Inflammatory macrophage treated with lipopolysaccharide for 1 hour (primary cell): ENCODE measurements around the gene CRIM1.
"Not testable (repeated sequence)": the region's sequence is repeated elsewhere in the genome, so short reads cannot be mapped to it uniquely, and the experiment has no call there.

Experiments used
- DNase-seq, 2 donors: peaks; one replicate each; pipeline ENCODE4 v3.0.0-alpha.2; 2020 to 2022

CRIM1 gene, protein sequence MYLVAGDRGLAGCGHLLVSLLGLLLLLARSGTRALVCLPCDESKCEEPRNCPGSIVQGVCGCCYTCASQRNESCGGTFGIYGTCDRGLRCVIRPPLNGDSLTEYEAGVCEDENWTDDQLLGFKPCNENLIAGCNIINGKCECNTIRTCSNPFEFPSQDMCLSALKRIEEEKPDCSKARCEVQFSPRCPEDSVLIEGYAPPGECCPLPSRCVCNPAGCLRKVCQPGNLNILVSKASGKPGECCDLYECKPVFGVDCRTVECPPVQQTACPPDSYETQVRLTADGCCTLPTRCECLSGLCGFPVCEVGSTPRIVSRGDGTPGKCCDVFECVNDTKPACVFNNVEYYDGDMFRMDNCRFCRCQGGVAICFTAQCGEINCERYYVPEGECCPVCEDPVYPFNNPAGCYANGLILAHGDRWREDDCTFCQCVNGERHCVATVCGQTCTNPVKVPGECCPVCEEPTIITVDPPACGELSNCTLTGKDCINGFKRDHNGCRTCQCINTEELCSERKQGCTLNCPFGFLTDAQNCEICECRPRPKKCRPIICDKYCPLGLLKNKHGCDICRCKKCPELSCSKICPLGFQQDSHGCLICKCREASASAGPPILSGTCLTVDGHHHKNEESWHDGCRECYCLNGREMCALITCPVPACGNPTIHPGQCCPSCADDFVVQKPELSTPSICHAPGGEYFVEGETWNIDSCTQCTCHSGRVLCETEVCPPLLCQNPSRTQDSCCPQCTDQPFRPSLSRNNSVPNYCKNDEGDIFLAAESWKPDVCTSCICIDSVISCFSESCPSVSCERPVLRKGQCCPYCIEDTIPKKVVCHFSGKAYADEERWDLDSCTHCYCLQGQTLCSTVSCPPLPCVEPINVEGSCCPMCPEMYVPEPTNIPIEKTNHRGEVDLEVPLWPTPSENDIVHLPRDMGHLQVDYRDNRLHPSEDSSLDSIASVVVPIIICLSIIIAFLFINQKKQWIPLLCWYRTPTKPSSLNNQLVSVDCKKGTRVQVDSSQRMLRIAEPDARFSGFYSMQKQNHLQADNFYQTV

DNA sequence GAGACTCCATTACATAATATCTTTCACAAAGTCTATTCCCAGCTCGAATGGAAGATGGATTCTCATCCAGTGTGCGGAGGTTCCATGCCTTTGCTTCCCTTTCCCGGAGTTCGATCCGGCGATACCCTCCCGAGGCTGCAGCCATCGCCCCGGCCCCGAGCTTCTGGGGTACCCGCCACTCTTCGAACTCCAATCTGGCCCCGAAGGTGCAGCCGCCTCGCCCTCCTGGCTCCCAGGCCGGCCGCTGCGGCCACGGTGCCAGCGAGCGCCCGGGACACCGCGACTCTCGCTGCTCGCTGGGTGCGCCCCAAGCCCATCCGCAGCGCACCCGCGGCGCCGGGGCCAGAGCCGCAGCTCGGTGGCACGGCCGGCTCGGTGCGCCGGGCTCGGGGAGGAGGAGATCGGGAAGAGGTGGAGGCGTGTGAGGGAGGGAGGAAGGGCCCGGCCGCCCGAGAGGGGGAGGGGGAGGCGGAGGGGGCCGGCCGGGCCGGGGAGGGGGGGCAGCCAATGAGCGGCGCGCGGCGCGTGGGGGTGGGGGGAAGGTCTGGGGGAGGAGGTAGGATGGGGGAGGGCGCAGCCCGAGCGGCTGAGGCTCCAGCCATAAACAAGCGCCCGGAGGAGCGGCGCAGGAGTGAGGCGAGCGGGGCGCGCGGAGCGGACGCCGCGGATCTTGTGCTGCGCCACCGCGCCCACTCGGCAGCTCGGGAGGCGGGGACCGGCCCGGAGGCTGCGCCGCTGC, at the start of gene CRIM1:
TSS of gene CRIM1 (plus strand) at position 628 of the 739 bp plus-strand sequence. CDS start 515 bp downstream, outside the sequence.
- DNase-seq, result peak; percentile 59 to 60

DNA sequence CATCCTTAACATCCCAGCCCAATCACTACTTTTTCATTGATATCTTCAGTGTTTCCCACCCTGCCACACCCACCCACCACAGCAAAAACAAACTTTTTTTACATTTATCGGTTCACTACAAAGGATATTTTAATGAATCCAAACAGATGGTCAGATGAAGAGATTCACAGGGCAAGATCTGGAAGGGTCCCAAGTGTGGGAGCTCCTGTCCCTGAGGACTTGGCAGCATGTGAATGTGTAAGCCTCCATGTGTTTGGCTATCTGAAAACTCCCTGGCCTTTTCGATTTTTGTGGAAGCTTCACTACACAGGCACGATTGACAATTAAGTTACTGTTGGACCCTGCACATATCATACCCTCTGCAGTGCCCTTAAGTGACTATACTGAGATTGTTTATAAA, 48.1 kb upstream of the CRIM1 start:
- no peak for DNase-seq

DNA sequence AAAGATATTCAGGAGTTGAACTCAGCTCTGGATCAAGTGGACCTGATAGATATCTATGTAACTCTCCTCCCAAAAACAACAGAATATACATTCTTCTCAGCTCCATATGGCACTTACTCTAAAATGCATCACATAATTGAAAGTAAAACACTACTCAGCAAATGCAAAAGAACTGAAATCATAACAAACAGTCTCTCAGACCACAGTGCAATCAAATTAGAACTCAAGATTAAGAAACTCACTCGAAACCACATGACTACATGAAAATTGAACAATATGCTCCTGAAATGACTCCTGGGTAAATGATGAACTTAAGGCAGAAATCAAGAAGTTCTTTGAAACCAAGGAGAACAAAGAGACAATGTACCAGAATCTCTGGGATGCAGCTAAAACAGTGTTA, 45.1 kb upstream of the CRIM1 start:
- DNase-seq, result not testable (repeated sequence)

DNA sequence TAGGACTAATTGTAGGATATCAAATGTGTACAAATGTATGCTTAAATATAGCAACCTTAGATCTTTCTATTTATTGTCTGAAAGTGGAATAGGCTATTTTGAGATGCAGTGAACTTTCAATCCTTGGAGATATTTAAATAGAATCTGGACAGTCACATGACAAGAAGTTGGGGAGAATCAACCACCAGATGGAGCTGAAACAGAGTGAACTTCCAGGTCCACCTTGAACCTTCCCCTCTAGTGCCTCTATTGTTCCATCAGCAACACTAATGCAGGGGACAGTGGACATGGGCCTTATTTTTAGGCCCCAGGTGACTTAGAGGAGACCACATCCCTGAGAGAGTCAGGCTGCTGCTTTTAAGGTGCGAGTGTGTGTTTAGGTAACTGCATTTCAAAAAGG, 37.0 kb upstream of the CRIM1 start:
- peak in 1 of 2 donors; percentile 6 for DNase-seq

DNA sequence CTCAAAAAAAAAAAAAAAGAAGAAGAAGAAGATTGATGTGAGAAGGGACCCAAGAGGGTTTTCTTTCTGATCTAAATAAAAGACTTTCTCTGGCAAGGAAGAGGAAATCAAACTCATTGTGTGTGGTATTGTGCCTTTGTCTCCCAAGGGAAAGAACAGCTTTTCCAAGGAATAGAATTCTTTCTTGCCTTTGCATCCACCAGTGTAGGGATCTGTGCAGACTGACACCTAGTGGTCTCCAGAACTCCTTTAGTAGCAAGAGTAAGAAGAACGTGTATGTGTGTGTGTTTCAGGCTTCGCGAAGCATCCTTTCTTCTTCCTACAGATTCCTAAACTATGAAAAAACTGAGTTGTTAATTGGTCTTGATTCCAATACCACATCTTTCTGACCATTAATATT, 33.5 kb upstream of the CRIM1 start:
- DNase-seq, result no peak

DNA sequence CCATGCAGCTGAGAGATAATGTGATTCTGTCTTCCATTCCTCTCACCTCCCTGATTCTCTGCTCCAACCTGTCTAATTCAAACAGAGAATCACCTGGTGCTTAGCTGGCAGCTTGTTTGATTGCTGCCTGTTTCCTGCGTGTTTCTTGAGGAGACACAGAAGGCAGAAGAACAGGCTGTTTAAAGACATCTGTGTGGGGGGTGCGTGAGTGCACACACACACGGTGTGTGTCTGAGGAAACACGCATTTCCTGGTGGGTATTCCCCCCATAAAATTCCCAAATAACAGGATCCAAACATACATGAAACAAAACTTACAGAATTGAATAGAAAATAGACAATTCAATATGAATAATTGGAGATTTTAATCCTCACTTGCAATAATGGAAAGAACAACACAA, 29.3 kb upstream of the CRIM1 start:
- DNase-seq, result no peak

DNA sequence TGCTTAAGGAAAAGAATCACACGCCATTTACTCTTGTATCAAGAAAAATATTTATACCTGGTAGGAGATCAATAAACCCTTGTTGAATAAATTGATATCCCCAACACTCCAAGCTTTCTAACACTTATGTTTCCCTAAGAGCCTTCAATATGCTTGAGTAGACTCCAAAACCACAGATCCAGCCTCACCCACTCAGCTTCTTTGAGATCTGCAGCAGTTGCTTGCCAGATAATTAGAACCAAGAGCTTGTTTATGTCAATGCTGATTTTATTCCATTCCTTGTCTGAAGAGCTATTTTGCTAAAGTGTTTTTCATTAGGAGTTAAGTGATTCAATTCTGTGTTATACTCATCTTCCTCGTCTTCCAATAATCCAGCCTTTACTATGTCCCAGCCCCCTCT, 26.3 kb upstream of the CRIM1 start:
- DNase-seq, result no peak

DNA sequence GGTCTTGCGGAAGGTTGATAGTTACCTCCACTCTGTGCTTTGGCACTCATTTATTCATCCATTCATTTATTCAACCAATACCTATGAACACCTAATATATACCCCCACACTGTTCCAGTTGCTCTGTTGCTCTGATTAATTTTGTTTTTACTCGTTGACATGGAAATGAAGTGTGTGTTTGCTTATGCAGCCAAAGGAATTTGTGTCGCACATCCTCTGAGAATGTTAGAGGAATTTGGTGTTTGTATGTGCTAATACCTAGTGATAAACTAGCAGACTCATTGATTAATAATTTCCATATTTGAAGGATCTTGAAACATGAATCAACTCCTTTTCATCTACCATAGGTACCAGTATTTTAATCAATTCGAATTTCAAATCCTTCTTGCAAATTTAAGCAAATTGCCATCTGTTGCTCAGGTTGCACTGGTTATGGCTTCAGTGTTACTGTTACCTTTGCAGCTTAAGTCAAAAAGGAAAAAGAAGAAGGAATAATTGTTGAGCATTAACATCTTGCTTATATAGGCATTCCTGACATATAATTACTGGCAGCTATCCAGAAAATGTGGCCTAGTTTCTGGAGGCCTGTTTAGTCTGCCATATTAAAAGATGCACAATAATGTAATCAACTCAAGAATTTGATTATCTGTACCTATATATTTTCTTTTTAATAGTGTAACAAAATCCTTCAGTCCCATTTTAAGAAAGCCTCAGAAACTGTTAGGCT, 25.7 kb upstream of the CRIM1 start:
- DNase-seq, result no peak

DNA sequence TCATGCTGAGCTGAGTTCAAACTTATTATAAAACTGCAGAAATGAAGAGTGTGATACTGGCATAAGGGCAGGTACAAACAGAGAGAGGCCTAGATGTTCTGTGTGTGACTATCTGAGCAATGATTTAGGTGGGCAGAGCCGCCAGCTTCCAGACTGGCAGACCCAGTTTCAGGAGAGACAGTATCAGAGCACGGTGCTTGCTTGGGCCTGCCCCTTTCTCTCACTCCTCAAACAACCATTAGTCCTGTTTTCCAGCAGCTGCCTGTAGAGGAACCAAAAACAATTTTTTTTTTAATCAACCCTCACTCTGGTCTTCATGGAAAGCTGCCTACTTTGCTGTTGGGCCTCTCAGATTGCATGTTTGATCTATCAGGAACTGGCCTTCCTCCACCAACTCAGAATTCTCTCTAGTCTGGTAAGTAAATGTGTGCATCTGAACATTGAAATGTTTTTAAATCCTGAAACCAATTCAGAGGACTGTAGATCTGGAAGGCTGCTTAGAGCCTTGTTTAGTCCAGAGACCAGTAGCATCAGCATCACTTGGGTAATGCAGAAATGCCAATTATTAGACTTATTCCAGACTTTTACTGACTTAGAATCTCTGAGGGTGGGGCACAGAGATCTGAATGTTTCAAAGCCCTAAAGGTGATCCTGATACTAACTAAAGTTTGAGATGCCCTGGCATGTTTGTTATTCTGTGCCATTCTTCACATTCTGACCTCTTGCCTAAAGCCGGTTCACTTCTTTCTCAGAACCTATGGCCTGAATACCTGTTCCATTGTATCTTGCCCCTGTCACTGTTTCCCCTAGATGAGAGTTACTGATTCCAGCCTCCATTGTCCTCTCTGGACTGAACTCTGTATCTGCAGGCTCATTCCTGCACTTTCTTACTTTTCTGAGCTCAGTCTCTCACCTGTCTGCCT, 24.8 kb upstream of the CRIM1 start:
- DNase-seq, result no peak

DNA sequence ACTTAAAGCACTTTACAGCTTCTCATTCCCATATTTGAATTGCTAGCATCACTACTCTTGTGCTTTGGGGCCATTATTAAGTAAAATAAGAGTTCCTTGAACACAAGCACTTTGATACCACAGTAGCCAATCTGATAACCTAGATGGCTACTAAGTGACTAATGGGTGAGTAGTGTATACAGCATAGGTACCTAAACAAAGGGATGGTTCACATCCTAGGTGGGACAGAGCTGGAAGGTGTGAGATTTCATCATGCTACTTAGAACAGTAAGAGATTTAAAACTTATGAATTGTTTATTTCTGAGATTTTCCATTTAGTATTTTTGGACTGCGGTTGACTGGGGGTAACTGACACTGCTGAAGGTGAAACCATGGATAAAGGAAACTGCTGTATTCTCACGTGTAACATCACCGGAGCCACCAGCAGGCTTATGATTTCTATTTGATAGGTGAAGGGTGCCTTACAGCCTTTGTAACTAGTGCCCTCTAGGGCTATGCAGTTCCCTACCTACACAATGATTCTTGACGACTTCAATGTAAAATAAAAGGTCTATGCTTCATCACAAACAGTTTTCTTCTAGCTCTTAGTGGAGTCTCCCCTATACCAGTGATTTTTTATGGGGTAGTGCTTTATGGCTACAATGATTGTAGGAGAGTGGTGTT, 22.1 kb upstream of the CRIM1 start:
- no peak for DNase-seq

DNA sequence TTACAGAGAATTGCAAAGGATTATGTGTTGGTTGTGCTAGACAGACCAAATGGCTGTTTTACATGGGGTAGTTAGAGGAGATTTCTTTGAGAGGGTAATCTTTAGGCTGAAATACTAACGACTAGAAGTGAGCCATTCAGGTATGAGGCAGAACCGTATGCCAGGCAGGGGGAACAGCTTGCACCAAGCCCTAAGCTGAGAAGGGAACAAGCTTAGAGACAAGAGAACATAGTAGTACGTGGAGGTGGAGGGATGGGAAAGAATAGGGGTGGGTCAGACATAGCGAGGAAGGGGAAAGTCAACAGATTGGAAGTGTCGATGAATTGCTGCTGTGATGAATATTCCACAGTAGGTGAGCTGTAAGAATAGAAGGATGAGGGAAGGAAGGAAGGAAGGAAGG, 20.0 kb upstream of the CRIM1 start:
- no peak for DNase-seq

DNA sequence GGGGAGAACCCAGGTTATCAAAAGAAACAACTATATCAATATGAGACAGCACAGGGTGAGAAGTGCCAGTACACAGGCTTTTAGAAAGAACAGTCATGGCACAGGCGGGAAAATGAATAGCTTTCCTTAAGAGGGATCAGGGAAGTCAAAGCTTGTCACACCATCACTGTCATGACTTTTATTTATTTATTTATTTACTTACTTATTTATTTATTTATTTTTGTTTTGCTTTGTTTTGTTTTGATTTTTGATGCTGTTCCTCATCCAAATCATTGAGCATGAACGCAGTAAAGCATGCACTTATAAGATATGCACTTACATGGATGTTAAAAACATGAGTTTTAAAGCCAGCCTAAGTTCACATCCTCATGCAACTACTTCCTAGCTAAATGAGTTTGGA, 19.3 kb upstream of the CRIM1 start:
- DNase-seq, result no peak

DNA sequence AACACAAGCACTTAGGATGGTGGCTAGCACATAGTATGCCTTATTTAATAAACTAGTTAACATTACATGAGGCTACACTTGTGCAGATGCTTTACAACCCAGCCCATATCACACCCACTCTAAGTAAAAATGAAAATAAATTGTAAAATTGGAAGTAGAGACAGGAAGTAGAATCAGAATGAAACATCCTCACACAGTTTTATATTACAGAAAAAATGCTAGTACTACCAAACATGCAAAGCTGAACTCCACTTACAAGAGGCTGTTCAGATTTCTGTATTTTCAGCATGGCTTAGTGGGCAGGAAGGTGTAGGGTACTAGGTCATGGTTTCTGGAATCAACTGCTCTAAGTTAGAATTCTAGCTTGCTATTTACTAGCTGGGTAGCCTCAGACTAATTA, 18.2 kb upstream of the CRIM1 start:
- DNase-seq, result no peak

DNA sequence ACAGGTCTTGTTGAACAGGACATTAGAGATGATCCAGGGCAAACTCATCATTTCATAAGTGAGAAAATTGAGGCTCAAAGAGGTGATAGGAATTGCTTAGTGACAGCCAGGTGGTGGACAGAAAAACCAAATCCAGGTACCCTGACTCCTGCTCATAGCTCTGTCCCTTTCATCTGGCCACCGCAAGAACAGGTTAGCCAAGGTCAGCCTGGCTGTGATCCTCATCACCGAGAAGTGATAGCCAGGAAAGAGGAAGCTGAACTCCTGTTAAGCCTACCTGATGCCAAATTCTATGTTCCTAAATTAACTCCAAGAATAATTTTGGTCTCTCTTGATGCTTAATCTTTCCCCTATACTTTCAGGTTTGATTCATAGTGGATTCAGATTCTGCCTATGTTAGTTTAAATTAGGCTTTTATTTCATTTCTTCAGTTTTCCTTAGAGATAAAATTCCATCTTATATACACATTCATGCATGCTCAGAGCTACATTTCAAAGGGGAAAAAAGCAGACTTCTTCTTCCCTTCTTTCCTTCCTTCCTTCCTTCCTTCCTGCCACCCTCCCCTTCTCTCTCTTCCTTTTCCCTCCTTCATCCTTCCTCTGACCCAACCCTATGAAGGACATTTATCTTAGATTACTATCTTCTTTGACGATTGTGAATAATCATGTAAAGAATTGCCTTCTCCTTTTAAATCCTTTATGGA, 17.3 kb upstream of the CRIM1 start:
- DNase-seq, result no peak

DNA sequence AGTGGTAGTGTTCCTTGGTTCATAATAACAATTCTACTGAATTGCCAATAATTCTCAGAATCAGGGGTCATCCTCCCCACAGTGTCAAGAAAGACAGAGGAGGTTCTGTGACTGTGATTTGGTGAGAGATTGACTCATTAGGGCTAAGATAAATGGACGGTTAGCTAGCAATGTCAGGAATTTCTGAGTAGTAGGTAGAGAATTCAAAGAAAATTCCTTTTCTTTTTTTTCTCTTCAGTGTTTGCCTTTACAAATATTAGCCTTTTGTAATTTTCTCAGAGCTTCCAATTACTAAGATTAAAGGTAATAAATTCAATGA, 16.8 kb upstream of the CRIM1 start:
- no peak for DNase-seq

DNA sequence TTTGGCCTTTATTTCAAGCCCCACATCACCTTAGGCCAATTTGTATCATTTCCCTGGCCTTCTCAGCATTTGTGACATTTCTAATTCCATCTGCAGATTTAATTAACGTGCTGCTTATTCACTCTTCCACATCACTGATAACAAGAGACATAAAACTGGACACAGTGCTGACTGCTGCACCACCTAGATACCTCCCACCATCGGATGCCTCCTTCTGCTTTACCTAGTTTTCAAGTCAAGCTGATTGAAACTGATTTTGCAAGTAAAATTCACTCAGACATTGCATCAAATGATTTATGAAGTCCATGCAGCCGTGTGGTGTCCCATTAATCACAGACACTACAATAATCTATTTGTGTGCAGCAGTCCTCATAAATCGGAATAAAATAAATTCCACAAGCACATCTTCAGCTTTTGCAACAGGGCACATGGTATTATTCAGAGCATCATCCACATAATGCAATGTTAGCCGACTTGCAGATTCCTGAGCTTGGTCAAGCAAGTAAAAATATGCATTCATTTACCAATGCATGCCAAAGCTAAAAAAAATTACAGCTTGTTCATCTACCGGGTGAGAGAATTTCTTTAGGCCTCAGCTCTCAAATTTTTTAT, 15.9 kb upstream of the CRIM1 start:
- DNase-seq, result no peak

DNA sequence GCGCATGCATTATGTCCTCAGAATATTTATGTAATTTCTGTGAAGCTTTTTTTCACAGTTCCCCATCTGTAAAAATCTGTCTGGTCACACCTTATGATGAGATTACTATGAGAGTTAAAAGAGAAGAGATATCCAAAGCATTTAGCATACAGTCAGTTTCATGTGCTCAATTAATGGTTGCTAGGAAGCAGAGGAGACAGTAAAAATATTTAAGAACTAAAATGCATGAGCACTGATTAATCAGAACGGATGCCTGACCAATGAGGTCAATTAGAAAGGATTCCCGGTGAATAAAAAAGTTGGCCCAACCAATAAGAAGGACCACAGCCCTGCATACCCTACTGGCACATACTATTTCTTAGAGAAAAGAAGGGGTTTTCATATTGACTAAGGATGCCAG, 12.0 kb upstream of the CRIM1 start:
- no peak for DNase-seq

DNA sequence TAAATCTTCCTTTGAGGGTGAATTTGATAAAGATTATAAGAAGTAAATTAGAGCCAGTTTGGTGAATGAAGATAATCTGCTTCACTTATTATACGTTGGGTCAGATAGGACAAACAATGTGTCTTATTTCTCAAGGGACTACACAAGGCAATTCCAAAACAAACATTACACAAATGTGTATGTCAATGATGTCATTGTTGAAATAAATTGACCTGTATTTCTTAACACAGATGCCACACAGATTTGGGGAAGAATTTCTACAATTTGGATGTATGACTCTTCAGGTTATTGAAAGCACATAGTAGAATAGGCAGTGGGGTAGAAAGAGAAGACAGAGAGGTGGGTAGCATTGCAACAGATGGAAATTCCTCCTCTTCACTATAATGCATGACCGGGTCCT, 6.9 kb upstream of the CRIM1 start:
- DNase-seq, result no peak

DNA sequence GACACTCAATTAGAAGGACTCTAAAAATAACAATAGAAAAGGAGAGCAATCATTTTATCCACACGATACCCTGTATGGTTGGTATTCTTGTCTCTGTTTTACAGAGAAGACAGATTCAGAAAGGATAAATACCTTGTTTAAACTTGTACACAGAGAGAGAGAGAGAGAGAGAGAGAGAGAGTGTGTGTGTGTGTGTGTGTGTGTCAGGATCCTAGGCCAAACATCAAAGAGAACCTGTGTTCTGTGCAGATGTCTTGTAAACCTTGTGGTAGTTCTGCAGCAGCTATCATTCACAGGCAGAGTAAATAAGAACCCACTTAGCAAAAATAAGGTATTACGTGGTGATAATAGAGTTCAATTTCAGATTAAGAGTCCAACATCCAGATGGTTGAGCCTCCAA, 4.3 kb upstream of the CRIM1 start:
- DNase-seq, result no peak
